ENCODE data around the gene KIF26B. TPM values are rescaled to one million over a fixed set of nuclear protein-coding genes. Genes with fewer than 3 reads are reported as not detected.

The KIF26B gene
- total RNA-seq, 2 donors from 2014 or later, result 0.78 to 4.6 TPM

DNA sequence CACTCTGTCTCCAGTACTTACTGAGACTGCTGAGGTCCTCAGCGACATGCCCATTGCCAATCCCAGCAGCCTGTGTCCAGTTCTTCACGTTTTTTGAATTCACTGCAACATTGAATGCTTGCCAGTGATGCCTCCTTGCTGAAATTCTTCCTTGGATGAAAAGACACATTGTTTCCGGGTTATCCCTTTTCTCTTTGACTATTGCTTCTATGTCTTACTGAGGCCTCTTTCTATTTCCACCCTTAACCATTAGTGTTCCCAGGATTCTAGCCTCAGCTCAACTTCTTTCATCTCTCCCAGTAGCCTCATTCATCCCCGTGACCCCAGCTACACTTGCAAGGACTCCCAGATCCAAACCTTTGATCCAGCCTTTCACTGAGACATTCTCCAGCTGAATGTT is 46.5 kb upstream of the KIF26B start:
- 65 to 78% methylated on average over 4 of the region's 4 CpGs for WGBS, 2 donors
- Histone ChIP-seq H3K9me3 (no peaks in the 10 kb centered on the region), H3K27ac (no peak overlapping the region), H3K4me3 (no peak overlapping the region), H3K36me3 (replicated peaks in 1 of 2; ENCODE audit: insufficient read depth in 1 of 2, low read depth in 2 of 2) (no peaks in the 10 kb centered on the region), H3K27me3 (no peaks in the 10 kb centered on the region), H3K4me1 (peaks cover 6% of the 10 kb centered on the region)
- TF ChIP-seq POLR2A (IDR thresholded peaks at IDR 0.05), result no peak
- TF ChIP-seq, protein P1, sequence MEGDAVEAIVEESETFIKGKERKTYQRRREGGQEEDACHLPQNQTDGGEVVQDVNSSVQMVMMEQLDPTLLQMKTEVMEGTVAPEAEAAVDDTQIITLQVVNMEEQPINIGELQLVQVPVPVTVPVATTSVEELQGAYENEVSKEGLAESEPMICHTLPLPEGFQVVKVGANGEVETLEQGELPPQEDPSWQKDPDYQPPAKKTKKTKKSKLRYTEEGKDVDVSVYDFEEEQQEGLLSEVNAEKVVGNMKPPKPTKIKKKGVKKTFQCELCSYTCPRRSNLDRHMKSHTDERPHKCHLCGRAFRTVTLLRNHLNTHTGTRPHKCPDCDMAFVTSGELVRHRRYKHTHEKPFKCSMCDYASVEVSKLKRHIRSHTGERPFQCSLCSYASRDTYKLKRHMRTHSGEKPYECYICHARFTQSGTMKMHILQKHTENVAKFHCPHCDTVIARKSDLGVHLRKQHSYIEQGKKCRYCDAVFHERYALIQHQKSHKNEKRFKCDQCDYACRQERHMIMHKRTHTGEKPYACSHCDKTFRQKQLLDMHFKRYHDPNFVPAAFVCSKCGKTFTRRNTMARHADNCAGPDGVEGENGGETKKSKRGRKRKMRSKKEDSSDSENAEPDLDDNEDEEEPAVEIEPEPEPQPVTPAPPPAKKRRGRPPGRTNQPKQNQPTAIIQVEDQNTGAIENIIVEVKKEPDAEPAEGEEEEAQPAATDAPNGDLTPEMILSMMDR (IDR thresholded peaks at IDR 0.05), result no peak
- DNase-seq, result no peak
- intact Hi-C loops (cut with DNase I), result no loop called here
- no peak for ATAC-seq

- H3K36me3 ChIP-seq (replicated peaks in 1 of 2; ENCODE audit: insufficient read depth in 1 of 2, low read depth in 2 of 2), result no peaks in the 10 kb centered on the region
- no peaks in the 10 kb centered on the region for H3K9me3 ChIP-seq
- TF ChIP-seq POLR2A (IDR thresholded peaks at IDR 0.05), result no peak
- TF ChIP-seq, protein P1 (IDR thresholded peaks at IDR 0.05), result no peak
- no peaks in the 10 kb centered on the region for H3K27me3 ChIP-seq
- ATAC-seq (no peak), DNase-seq (no peak)
- peaks cover 6% of the 10 kb centered on the region for H3K4me1 ChIP-seq
- H3K4me3 ChIP-seq, result no peak overlapping the region
- WGBS, 2 donors, result 70 to 83% methylated on average over 7 of the region's 7 CpGs
- intact Hi-C loops (cut with DNase I), result no loop called here
- H3K27ac ChIP-seq, result no peak overlapping the region
Measured at GRCh38 chr1:245108909-245109308, 45.9 kb upstream of the KIF26B start.

DNA sequence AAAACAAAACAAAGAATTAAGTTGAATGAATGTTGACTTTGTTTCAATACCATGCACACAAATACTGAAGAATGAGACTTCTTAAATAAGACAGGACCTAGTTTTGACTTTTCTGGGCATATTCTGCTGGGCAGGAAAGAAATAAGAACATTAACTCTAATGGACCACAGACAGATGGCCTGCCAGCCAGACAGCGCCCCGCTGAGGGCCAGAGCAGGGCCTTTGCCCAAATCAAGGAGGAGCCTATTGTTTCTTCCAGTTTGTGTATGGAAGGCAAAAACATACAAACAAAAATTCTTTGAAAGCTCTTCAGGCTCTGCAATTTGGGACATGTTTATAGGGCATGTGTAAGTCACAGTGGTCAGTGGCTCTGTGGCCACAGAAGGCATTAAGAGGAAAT is 44.4 kb upstream of the KIF26B start:
- Histone ChIP-seq H3K4me1 (peaks cover 6% of the 10 kb centered on the region), H3K27ac (no peak overlapping the region), H3K4me3 (no peak overlapping the region), H3K9me3 (no peaks in the 10 kb centered on the region), H3K27me3 (no peaks in the 10 kb centered on the region), H3K36me3 (replicated peaks in 1 of 2; ENCODE audit: insufficient read depth in 1 of 2, low read depth in 2 of 2) (no peaks in the 10 kb centered on the region)
- ATAC-seq, result no peak
- DNase-seq, result no peak
- intact Hi-C loops (cut with DNase I), result no loop called here
- whole genome bisulfite sequencing, 2 donors, result 88 to 93% methylated on average over 2 of the region's 2 CpGs
- TF ChIP-seq, protein P1 (IDR thresholded peaks at IDR 0.05), result no peak
- TF ChIP-seq POLR2A (IDR thresholded peaks at IDR 0.05), result no peak

- no peak for DNase-seq
- Histone ChIP-seq H3K27me3 (no peaks in the 10 kb centered on the region), H3K27ac (no peak overlapping the region), H3K36me3 (replicated peaks in 1 of 2; ENCODE audit: insufficient read depth in 1 of 2, low read depth in 2 of 2) (no peaks in the 10 kb centered on the region), H3K4me1 (peaks cover 6% of the 10 kb centered on the region), H3K4me3 (no peak overlapping the region), H3K9me3 (no peaks in the 10 kb centered on the region)
- intact Hi-C loops (cut with DNase I), result no loop called here
- TF ChIP-seq POLR2A (IDR thresholded peaks at IDR 0.05), result no peak
- TF ChIP-seq, protein P1 (IDR thresholded peaks at IDR 0.05), result no peak
- 59 to 60% methylated on average over 6 of the region's 6 CpGs for WGBS, 2 donors
- no peak for ATAC-seq
Measured at GRCh38 chr1:245111073-245111472, 43.7 kb upstream of the KIF26B start.

DNA sequence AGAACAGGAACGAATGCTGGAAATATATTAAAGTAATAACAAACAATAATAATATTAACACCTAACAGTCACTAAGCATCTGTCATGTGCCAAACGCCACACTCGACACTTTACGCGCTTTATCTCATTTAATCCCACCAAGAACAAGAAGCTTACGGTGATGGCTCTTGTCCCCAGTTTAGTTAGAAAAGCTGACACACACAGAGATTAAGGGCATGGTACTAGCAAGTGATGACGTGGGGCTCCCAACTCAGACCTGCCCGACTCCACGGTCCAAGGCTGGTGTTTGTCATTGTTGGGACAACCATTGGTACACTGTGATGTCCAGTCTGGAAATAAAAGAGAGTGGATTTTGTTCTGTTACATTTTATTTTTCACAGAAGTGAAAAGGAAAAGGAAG is 41.1 kb upstream of the KIF26B start:
- Histone ChIP-seq H3K27ac (no peak overlapping the region), H3K9me3 (no peaks in the 10 kb centered on the region), H3K27me3 (no peaks in the 10 kb centered on the region), H3K36me3 (replicated peaks in 1 of 2; ENCODE audit: insufficient read depth in 1 of 2, low read depth in 2 of 2) (no peaks in the 10 kb centered on the region), H3K4me1 (peaks cover 6% of the 10 kb centered on the region), H3K4me3 (no peak overlapping the region)
- no peak for TF ChIP-seq POLR2A (IDR thresholded peaks at IDR 0.05)
- TF ChIP-seq, protein P1 (IDR thresholded peaks at IDR 0.05), result no peak
- intact Hi-C loops (cut with DNase I), result no loop called here
- WGBS, 2 donors, result 96 to 97% methylated on average over 9 of the region's 9 CpGs
- DNase-seq (no peak), ATAC-seq (no peak)

Measured in body of pancreas (tissue), 4 donors.